Left ventricle myocardium inferior (tissue), 1 donor: Measurements from ENCODE around the gene SLC25A33. TPM values are rescaled to one million over a fixed set of nuclear protein-coding genes. Genes with fewer than 3 reads are reported as not detected.

Experiments used
- DNase-seq: peaks from one replicate; pipeline ENCODE4 v3.0.0-alpha.2; 2020
- H3K27ac ChIP-seq: fragments of 200-600 bp; replicated peaks from 2 replicates; pipeline ENCODE4 v1.8.0; 2021
- H3K27me3 ChIP-seq: fragments of 200-600 bp; 2 replicates; pipeline ENCODE4 v1.8.0; 2021; ENCODE audit warnings: low read depth
- H3K36me3 ChIP-seq: fragments of 200-600 bp; 2 replicates; pipeline ENCODE4 v1.8.0; 2021
- H3K4me1 ChIP-seq: fragments of 200-600 bp; 2 replicates; pipeline ENCODE4 v1.8.0; 2021
- H3K4me3 ChIP-seq: fragments of 200-600 bp; 2 replicates; pipeline ENCODE4 v1.8.0; 2021; ENCODE audit warnings: mild to moderate bottlenecking, moderate library complexity
- H3K9me3 ChIP-seq: fragments of 200-600 bp; replicated peaks from 2 replicates; pipeline ENCODE4 v1.8.0; 2021
- intact Hi-C: fragments of 100-400 bp; cut with micrococcal nuclease; formaldehyde crosslinking; loops from one replicate; pipeline ENCODE4 v1.11.0; 2022
- total RNA-seq: library from RNA; stranded (reverse); fragmentation: NEBNext Ultra II Directional; extraction: Animal tissue kit (Norgen Biotek cat#: 25700); gene quantifications from one replicate; pipeline ENCODE4 v1.2.1, GENCODE V29; 2021
- TF ChIP-seq, protein P1 (sequence below): fragments of 200-600 bp; IDR thresholded peaks from 2 replicates; pipeline ENCODE4 v1.8.0; 2021; ENCODE audit warnings: antibody characterized with exemption, mild to moderate bottlenecking, borderline replicate concordance
- donor health status: DM: no; HTN: yes; CAD: no; lungs with severe emphysema.

The SLC25A33 gene
- total RNA-seq, 1 donor from 2014 or later, result 6.2 TPM

DNA sequence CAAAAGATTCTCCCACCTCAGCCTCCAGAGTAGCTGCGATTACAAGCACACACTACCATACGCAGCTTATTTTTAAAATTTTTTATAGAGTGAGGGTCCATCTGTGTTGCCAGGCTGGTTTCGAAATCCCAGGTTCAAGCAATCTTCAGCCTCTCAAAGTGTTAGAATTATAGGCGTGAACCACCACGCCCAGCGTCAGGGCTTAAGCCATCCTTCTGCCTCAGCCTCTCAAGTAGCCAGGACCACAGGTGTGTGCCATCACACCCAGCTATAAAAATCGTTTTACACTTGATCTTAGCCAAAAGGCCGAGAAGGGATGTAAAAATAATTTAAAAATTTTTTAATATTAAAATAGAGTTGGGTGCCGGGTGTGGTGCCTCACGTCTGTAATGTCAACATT, 4.3 kb upstream of the SLC25A33 start:
- DNase-seq, result no peak
- Histone ChIP-seq H3K9me3 (no peaks in the 10 kb centered on the region), H3K36me3 (no peaks in the 10 kb centered on the region), H3K27ac (no peak overlapping the region), H3K4me1 (peaks cover 18% of the 10 kb centered on the region), H3K27me3 (no peaks in the 10 kb centered on the region), H3K4me3 (no peak overlapping the region)
- intact Hi-C loops, result no loop called here
- TF ChIP-seq, protein P1, sequence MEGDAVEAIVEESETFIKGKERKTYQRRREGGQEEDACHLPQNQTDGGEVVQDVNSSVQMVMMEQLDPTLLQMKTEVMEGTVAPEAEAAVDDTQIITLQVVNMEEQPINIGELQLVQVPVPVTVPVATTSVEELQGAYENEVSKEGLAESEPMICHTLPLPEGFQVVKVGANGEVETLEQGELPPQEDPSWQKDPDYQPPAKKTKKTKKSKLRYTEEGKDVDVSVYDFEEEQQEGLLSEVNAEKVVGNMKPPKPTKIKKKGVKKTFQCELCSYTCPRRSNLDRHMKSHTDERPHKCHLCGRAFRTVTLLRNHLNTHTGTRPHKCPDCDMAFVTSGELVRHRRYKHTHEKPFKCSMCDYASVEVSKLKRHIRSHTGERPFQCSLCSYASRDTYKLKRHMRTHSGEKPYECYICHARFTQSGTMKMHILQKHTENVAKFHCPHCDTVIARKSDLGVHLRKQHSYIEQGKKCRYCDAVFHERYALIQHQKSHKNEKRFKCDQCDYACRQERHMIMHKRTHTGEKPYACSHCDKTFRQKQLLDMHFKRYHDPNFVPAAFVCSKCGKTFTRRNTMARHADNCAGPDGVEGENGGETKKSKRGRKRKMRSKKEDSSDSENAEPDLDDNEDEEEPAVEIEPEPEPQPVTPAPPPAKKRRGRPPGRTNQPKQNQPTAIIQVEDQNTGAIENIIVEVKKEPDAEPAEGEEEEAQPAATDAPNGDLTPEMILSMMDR, result no peak

- DNase-seq, result no peak
- intact Hi-C loops, result no loop called here
Measured at GRCh38 chr1:9536301-9536700, 3.0 kb upstream of the SLC25A33 start.

GRCh38 chr1:9537863-9538668, 1.2 kb upstream of the SLC25A33 start:
- TF ChIP-seq, protein P1, result no peak
- intact Hi-C loops, result no loop called here
- peak overlapping the region; percentile 88 for H3K27ac ChIP-seq

More at GRCh38 chr1:9536301-9536700, 3.0 kb upstream of the SLC25A33 start:
- Histone ChIP-seq H3K4me3 (no peak overlapping the region), H3K27ac (no peak overlapping the region), H3K36me3 (no peaks in the 10 kb centered on the region), H3K27me3 (no peaks in the 10 kb centered on the region), H3K4me1 (peaks cover 25% of the 10 kb centered on the region), H3K9me3 (no peaks in the 10 kb centered on the region)
- TF ChIP-seq, protein P1, result no peak

DNA sequence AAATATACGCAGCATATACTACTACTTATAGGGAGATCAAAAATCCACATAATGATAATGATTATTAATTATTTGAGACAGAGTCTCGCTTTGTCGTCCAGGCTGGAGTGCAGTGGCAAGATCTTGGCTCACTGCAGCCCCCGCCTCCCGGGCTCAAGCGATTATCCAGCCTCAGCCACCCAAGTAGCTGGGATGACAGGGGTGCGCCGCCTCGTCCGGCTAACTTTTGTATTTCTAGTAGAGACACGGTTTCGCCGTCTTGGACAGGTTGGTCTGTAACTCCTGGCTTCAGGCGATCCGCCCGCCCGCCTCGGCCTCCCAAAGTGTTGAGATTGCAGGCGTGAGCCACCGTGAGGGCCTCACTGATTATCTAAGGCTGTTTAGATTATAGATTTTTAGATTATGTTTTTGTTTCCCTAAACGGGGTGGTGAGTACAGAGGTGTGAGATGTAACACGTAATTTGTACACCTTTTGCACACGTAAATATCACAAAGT, 548 bp upstream of the SLC25A33 start:
- intact Hi-C loops, result no loop called here
- Histone ChIP-seq H3K4me1 (peaks cover 43% of the 10 kb centered on the region), H3K4me3 (peak overlapping the region; percentile 92), H3K36me3 (no peaks in the 10 kb centered on the region), H3K27ac (peak overlapping the region; percentile 88), H3K27me3 (no peaks in the 10 kb centered on the region), H3K9me3 (no peaks in the 10 kb centered on the region)
- TF ChIP-seq, protein P1, result no peak
- DNase-seq, result peak; percentile 20

More at GRCh38 chr1:9537863-9538668, 1.2 kb upstream of the SLC25A33 start:
- Histone ChIP-seq H3K36me3 (no peaks in the 10 kb centered on the region), H3K9me3 (no peaks in the 10 kb centered on the region), H3K27me3 (no peaks in the 10 kb centered on the region), H3K4me3 (no peak overlapping the region), H3K4me1 (peaks cover 38% of the 10 kb centered on the region)
- DNase-seq, result no peak

GRCh38 chr1:9539829-9540550, 725 bp downstream of the SLC25A33 start:
- TF ChIP-seq, protein P1, result no peak
- intact Hi-C loops, result no loop called here
- Histone ChIP-seq H3K4me1 (peaks cover 43% of the 10 kb centered on the region), H3K27ac (peak overlapping the region; percentile 88), H3K36me3 (no peaks in the 10 kb centered on the region), H3K9me3 (no peaks in the 10 kb centered on the region), H3K4me3 (peak overlapping the region; percentile 92), H3K27me3 (no peaks in the 10 kb centered on the region)
- DNase-seq, result peak; percentile 41
